Panc1 (cell line): Measurements from ENCODE around the gene ETNK2.

Experiments used
- CTCF ChIP-seq: fragments of 450-650 bp; IDR thresholded peaks from 2 replicates; pipeline ENCODE4 v1.5.1; 2017; ENCODE audit warnings: mild to moderate bottlenecking
- POLR2AphosphoS5 ChIP-seq: IDR thresholded peaks from 2 replicates; pipeline ENCODE4 v1.6.1; 2012; ENCODE audit warnings: mild to moderate bottlenecking, low read depth, low read length, moderate library complexity
- SIN3A ChIP-seq: IDR thresholded peaks from 2 replicates; pipeline ENCODE4 v1.6.1; 2012; ENCODE audit warnings: low read depth, mild to moderate bottlenecking, low read length, moderate library complexity, borderline replicate concordance; ENCODE audit not compliant: insufficient read depth
- TCF7L2 ChIP-seq: IDR thresholded peaks from 2 replicates; pipeline ENCODE4 v1.6.1; 2011; ENCODE audit warnings: mild to moderate bottlenecking, low read depth, low read length, inconsistent platforms
- TF ChIP-seq, protein P1 (sequence below), 2 experiments: IDR thresholded peaks; 2 replicates each; pipeline ENCODE4 v1.6.1; 2011 to 2012; ENCODE audit warnings: low read depth in 2 of 2, control low read depth in 1 of 2, low read length in 1 of 2, mild to moderate bottlenecking in 1 of 2, moderate library complexity in 1 of 2; ENCODE audit not compliant: insufficient read depth in 1 of 2

DNA sequence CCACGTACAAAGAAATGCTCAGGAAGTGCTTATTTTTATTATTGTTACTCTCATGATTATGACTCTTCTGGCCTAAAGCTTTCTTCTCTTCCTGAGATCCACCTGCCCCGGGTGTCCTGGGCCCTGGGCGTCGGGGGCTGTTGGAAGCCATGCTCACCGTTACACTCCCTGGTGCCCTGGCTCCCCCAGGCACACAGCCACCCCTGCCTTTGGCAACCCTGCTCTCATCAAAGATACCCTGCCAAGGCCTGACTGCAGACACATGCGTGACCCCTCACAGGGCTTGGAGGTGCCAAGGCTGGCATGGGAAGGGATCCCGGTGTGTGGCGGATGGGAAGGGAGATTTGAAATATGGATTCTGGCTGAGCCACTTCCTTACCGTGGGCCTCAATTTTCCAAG lies 47.7 kb upstream of the ETNK2 start:
- no peak for TF ChIP-seq CTCF
- no peak for TF ChIP-seq SIN3A
- TF ChIP-seq, protein P1, sequence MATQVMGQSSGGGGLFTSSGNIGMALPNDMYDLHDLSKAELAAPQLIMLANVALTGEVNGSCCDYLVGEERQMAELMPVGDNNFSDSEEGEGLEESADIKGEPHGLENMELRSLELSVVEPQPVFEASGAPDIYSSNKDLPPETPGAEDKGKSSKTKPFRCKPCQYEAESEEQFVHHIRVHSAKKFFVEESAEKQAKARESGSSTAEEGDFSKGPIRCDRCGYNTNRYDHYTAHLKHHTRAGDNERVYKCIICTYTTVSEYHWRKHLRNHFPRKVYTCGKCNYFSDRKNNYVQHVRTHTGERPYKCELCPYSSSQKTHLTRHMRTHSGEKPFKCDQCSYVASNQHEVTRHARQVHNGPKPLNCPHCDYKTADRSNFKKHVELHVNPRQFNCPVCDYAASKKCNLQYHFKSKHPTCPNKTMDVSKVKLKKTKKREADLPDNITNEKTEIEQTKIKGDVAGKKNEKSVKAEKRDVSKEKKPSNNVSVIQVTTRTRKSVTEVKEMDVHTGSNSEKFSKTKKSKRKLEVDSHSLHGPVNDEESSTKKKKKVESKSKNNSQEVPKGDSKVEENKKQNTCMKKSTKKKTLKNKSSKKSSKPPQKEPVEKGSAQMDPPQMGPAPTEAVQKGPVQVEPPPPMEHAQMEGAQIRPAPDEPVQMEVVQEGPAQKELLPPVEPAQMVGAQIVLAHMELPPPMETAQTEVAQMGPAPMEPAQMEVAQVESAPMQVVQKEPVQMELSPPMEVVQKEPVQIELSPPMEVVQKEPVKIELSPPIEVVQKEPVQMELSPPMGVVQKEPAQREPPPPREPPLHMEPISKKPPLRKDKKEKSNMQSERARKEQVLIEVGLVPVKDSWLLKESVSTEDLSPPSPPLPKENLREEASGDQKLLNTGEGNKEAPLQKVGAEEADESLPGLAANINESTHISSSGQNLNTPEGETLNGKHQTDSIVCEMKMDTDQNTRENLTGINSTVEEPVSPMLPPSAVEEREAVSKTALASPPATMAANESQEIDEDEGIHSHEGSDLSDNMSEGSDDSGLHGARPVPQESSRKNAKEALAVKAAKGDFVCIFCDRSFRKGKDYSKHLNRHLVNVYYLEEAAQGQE (IDR thresholded peaks at IDR 0.05; ENCODE audit: insufficient read depth in 1 of 2, low read depth in 2 of 2, low read length in 1 of 2), result no peak
- no peak for TF ChIP-seq POLR2AphosphoS5
- no peak for TF ChIP-seq TCF7L2
